Activated T-cell treated with anti-CD3 and anti-CD28 coated beads, Interleukin-2, amount 50 U/mL, for 4 hours (primary cell): ENCODE measurements around the gene TBC1D14. TPM values are rescaled to one million over a fixed set of nuclear protein-coding genes. Genes with fewer than 3 reads are reported as not detected.

ENCODE experiments used
- ATAC-seq, 2 donors: fragments of 200-7000 bp; cut with Tn5 transposase; one replicate each; pipeline ENCODE4 v1.10.0; 2021
- DNase-seq: peaks from one replicate; pipeline ENCODE4 v3.0.0-alpha.2; 2020
- H3K27me3 Mint-ChIP-seq: one replicate; pipeline ENCODE4 v1.8.0; 2021; ENCODE audit warnings: low read depth, mixed read lengths
- H3K36me3 Mint-ChIP-seq: one replicate; pipeline ENCODE4 v1.8.0; 2022; ENCODE audit warnings: mixed read lengths; ENCODE audit not compliant: insufficient read depth
- H3K4me1 Mint-ChIP-seq: one replicate; pipeline ENCODE4 v1.8.0; 2021; ENCODE audit warnings: low read depth, mixed read lengths
- H3K4me3 Mint-ChIP-seq: one replicate; pipeline ENCODE4 v1.8.0; 2021; ENCODE audit warnings: mild to moderate bottlenecking, moderate library complexity, mixed read lengths
- H3K9me3 Mint-ChIP-seq: one replicate; pipeline ENCODE4 v1.8.0; 2021; ENCODE audit warnings: mixed read lengths
- total RNA-seq, 3 donors: library from RNA; stranded (reverse); gene quantifications; one replicate each; pipeline ENCODE4 v1.2.1, GENCODE V29; 2021

TBC1D14 gene
- total RNA-seq, 3 donors from 2014 or later: 39.8 to 45.7 (median 41.7) TPM

- Mint-ChIP-seq H3K27me3 (no peaks in the 10 kb centered on the region), H3K36me3 (no peaks in the 10 kb centered on the region), H3K4me3 (no peak overlapping the region), H3K4me1 (peaks cover 43% of the 10 kb centered on the region), H3K9me3 (no peaks in the 10 kb centered on the region)
- no peak for ATAC-seq
- no peak for DNase-seq
Measured at GRCh38 chr4:6953751-6954380, 44.2 kb downstream of the TBC1D14 start.

- no peak overlapping the region for H3K4me3 Mint-ChIP-seq
- H3K36me3 Mint-ChIP-seq: no peaks in the 10 kb centered on the region
- H3K9me3 Mint-ChIP-seq: no peaks in the 10 kb centered on the region
- no peak for ATAC-seq
- no peaks in the 10 kb centered on the region for H3K27me3 Mint-ChIP-seq
- H3K4me1 Mint-ChIP-seq: peaks cover 40% of the 10 kb centered on the region
- no peak for DNase-seq
Measured at GRCh38 chr4:6955261-6955911, 45.8 kb downstream of the TBC1D14 start.

DNA sequence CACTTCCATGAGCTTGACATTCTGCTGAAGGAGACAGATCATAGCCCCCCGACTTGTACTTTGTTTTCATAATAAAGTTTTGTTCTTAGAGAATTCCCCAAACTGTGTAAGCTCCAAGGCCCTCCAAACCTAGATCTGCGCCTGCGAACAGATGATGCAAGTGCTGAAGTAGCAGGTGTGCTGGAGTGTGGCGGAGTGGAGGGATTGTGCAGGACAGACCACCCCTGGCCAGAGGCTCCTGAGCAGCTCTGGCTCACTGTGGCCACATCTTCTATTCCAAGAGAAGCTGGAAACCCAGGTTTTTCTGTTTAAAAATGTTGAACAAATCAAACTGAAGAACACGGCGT, 46.4 kb downstream of the TBC1D14 start:
- Mint-ChIP-seq H3K4me3 (no peak overlapping the region), H3K36me3 (no peaks in the 10 kb centered on the region), H3K9me3 (no peaks in the 10 kb centered on the region), H3K27me3 (no peaks in the 10 kb centered on the region), H3K4me1 (peaks cover 36% of the 10 kb centered on the region)
- ATAC-seq (no peak), DNase-seq (no peak)

GRCh38 chr4:6956434-6957147, 47.0 kb downstream of the TBC1D14 start:
- ATAC-seq: no peak
- H3K4me1 Mint-ChIP-seq: peaks cover 34% of the 10 kb centered on the region
- H3K36me3 Mint-ChIP-seq: no peaks in the 10 kb centered on the region

GRCh38 chr4:6957148-6957520, 47.5 kb downstream of the TBC1D14 start:
- DNase-seq: no peak
- Mint-ChIP-seq H3K27me3 (no peaks in the 10 kb centered on the region), H3K9me3 (no peaks in the 10 kb centered on the region), H3K36me3 (no peaks in the 10 kb centered on the region), H3K4me3 (no peak overlapping the region), H3K4me1 (peaks cover 33% of the 10 kb centered on the region)
- ATAC-seq: no peak

More at GRCh38 chr4:6956434-6957147, 47.0 kb downstream of the TBC1D14 start:
- Mint-ChIP-seq H3K9me3 (no peaks in the 10 kb centered on the region), H3K27me3 (no peaks in the 10 kb centered on the region), H3K4me3 (no peak overlapping the region)
- no peak for DNase-seq

- no peaks in the 10 kb centered on the region for H3K27me3 Mint-ChIP-seq
- DNase-seq (no peak), ATAC-seq (no peak)
- no peaks in the 10 kb centered on the region for H3K36me3 Mint-ChIP-seq
- H3K9me3 Mint-ChIP-seq: no peaks in the 10 kb centered on the region
- H3K4me3 Mint-ChIP-seq: no peak overlapping the region
- peaks cover 35% of the 10 kb centered on the region for H3K4me1 Mint-ChIP-seq
Measured at GRCh38 chr4:6957994-6958393, 48.4 kb downstream of the TBC1D14 start.

GRCh38 chr4:6959261-6959660, 49.6 kb downstream of the TBC1D14 start:
- no peak overlapping the region for H3K4me3 Mint-ChIP-seq
- no peaks in the 10 kb centered on the region for H3K9me3 Mint-ChIP-seq
- peaks cover 44% of the 10 kb centered on the region for H3K4me1 Mint-ChIP-seq
- DNase-seq (no peak), ATAC-seq (no peak)
- no peaks in the 10 kb centered on the region for H3K27me3 Mint-ChIP-seq
- no peaks in the 10 kb centered on the region for H3K36me3 Mint-ChIP-seq

DNA sequence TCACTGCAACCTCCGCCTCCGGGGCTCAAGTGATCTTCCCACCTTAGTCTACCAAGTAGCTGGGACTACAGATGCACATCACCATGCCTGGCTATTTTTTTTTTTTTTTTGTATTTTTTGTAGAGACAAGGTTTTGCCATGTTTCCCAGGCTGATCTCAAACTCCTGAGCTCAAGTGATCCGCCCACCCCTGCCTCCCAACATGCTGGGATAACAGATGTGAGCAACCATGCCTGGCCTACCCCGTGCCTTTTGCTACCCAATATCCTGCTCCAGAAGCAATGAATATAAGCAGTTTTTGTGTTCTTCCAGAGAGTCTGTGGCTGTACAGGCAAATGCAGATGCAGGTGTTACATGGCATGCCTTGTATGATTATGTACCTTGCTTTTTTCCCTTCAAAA, 50.5 kb downstream of the TBC1D14 start:
- Mint-ChIP-seq H3K36me3 (no peaks in the 10 kb centered on the region), H3K4me1 (peaks cover 44% of the 10 kb centered on the region), H3K27me3 (no peaks in the 10 kb centered on the region), H3K4me3 (no peak overlapping the region), H3K9me3 (no peaks in the 10 kb centered on the region)
- DNase-seq: no peak
- no peak for ATAC-seq

DNA sequence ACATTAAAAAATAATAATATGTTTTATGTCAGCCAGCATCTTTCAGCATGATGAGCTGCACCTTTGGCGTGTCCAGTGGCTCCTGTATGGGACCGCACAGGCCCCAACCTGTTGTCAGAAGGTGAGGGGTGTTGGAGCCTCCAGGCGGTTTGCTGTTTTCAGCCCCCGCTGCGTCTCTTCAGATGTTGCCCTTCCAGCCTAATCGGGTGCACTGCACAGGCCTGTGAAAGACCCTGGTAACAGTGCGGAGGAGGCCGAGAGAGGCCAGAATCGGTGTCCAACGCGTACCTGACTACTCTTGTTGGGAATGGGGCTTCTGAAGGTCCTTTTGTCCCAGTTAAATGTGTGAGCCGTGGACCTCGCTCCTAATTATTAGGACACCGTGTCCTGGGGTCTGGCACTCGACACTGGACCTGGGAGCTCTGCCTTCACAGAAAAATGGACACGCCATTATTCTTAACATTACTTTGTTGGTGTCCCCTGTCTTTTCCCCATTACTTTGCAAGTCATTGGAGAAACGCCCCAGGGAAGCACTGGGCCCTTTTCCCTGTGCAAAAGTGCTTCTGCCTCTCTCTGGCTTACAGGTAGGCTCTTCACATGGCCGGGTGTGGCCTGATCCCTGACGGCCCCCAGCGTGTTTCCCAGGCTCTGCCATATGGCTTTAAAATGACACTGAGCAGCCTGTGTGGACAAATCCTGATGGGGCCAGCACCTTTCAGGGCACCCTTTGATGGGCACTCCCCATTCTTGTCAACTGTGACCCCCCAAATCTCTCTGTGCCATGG, 51.2 kb downstream of the TBC1D14 start:
- ATAC-seq: no peak

DNA sequence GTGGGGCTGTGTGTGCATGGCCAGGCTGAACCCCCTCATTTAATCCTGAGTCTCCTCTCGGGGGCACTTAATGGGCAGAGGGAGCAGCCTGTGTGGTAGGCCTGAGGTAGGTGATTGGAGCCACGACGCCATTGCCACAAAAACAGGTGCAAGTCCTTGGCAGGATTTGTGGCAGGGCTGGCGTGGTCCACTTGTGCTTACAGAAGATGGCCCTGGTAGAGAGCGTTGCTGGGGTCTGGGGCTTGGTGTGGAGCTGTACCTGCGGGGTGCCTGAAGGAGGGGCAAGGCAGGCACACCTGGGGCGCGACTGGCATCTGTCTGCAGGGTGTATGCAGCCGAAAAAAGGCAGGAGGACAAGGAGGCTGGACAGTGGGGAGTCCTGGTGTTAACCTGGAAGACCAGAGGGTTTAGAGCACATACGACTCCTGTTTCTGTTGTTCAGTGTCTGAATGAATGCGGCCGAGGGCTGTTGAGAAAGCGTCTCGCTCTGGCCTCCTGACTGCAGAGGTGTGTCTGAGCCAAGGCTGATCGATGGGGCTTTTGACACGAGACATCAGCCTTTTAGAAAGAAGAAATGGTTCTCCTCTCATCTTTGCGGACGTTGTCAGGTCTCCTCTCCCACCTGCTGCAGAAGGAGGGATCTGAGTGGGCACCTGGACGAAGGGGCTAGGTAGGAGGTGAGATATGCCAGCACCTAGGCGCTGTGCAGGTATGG, 52.0 kb downstream of the TBC1D14 start:
- Mint-ChIP-seq H3K27me3 (no peaks in the 10 kb centered on the region), H3K36me3 (no peaks in the 10 kb centered on the region), H3K9me3 (no peaks in the 10 kb centered on the region), H3K4me3 (no peak overlapping the region), H3K4me1 (peaks cover 51% of the 10 kb centered on the region)
- DNase-seq: no peak
- ATAC-seq: no peak

More for the DNA sequence above, 51.2 kb downstream of the TBC1D14 start:
- H3K9me3 Mint-ChIP-seq: no peaks in the 10 kb centered on the region
- peaks cover 47% of the 10 kb centered on the region for H3K4me1 Mint-ChIP-seq
- H3K27me3 Mint-ChIP-seq: no peaks in the 10 kb centered on the region
- no peaks in the 10 kb centered on the region for H3K36me3 Mint-ChIP-seq
- DNase-seq: no peak
- no peak overlapping the region for H3K4me3 Mint-ChIP-seq

- no peaks in the 10 kb centered on the region for H3K9me3 Mint-ChIP-seq
- no peaks in the 10 kb centered on the region for H3K36me3 Mint-ChIP-seq
- H3K4me1 Mint-ChIP-seq: peaks cover 48% of the 10 kb centered on the region
- DNase-seq (no peak), ATAC-seq (no peak)
- H3K4me3 Mint-ChIP-seq: no peak overlapping the region
- no peaks in the 10 kb centered on the region for H3K27me3 Mint-ChIP-seq
Measured at GRCh38 chr4:6962211-6963041, 52.8 kb downstream of the TBC1D14 start.

GRCh38 chr4:6963139-6963611, 53.5 kb downstream of the TBC1D14 start:
- H3K27me3 Mint-ChIP-seq: no peaks in the 10 kb centered on the region
- H3K9me3 Mint-ChIP-seq: no peaks in the 10 kb centered on the region
- ATAC-seq (no peak), DNase-seq (no peak)
- peaks cover 3% of the 10 kb centered on the region for H3K36me3 Mint-ChIP-seq
- H3K4me3 Mint-ChIP-seq: no peak overlapping the region
- peaks cover 48% of the 10 kb centered on the region for H3K4me1 Mint-ChIP-seq

- H3K27me3 Mint-ChIP-seq: no peaks in the 10 kb centered on the region
- peaks cover 9% of the 10 kb centered on the region for H3K36me3 Mint-ChIP-seq
- H3K4me3 Mint-ChIP-seq: no peak overlapping the region
- H3K4me1 Mint-ChIP-seq: peaks cover 44% of the 10 kb centered on the region
- ATAC-seq (no peak), DNase-seq (no peak)
- no peaks in the 10 kb centered on the region for H3K9me3 Mint-ChIP-seq
Measured at GRCh38 chr4:6964858-6965257, 55.2 kb downstream of the TBC1D14 start.
